Stimulated activated CD8-positive, alpha-beta memory T cell treated with anti-CD3 and anti-CD28 coated beads, Interleukin-7, amount 100 ng/mL, for 48 hours (primary cell): ENCODE data around the gene HMCN1.

Experiments
- DNase-seq, 2 donors: peaks; one replicate each; pipeline ENCODE4 v3.0.0-alpha.2; 2020; ENCODE audit warnings: low read depth in 1 of 2; ENCODE audit errors: extremely low read depth in 1 of 2

Gene HMCN1

DNA sequence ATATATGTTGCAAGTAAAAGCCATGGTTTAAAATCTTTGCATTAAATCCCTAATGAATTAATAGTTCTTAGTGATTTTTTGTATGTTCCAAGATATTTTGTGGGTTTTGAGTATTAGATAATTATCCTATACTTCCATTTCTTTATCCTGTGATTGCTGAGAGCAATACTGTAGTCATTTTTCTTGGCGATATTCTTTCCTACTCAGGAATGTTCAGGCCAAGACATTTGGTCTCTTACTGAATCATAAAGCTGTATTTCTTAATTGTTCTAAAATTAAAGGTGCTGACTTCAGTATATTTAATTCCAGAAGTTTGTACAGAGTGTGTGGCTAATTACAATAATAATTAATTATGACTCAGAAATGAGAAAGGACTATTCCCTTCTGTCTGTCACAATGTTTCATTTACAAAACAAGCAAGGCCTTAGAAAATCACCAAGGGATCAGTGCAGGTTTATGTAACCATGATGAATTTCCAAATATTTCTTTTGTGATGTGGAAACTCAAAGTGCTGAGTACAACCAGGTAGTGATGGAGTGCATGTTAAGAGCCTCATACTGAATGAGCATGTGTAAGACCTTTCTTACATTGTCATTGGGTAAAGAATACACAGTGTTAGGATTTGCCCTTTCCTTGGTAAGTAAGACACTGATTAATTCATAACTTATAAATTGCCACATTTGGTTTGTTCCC is 161.2 kb downstream of the HMCN1 start:
- no peak for DNase-seq

DNA sequence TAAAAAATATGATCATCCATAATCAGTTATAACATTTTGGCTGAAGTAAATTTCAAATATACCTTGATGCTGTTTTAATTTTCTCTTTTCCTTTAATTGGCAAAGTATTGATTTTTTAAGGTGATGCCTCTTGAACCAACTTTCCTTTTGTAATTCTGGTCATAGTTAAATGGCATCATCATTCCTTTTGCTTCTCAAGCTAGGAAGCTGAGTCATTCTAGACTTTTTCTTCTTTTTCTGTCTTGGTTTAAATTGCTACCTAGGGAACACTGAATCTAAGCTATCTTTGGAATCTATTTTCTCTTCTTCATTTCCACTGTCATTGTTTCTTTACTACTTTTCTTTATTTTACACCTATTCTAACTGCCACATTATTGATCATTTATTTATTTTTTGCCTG is 162.7 kb downstream of the HMCN1 start:
- no peak for DNase-seq

DNA sequence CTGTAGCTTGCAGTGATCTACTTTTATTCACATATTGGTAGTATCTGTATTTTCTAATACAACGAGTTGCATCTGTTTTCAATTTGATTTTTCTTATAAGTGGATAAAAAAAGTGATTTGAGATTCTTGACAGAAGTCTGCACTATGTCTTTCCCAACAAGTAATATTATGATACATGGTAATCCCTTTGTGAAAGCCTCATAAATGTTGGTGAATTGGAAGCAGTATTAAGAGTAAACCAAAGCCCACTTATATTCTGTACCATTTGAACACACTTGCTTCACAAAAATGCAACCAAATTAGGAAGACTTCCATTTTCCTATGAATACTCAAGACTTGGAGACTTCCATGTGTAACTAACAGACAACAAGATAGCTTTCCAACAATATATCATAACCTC is 172.0 kb downstream of the HMCN1 start:
- no peak for DNase-seq

DNA sequence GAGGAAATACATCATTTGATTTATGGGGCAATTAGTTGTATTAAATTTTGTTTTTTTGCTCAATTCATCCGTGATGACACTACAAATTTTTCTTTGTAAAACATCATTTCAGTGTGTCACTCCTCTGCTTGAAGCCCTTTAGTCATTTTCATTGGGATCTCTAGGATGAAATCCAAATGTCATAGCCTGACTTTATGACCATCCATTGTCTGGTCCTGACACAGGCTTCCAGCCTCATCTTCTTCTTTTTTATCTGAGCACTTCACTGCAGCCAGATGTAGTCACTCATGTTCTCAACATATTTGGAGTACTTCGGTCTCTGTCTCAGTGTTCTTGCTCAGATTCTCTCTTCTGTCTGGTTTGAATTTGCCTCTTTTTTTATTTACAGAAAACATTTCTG is 173.1 kb downstream of the HMCN1 start:
- DNase-seq = no peak

DNA sequence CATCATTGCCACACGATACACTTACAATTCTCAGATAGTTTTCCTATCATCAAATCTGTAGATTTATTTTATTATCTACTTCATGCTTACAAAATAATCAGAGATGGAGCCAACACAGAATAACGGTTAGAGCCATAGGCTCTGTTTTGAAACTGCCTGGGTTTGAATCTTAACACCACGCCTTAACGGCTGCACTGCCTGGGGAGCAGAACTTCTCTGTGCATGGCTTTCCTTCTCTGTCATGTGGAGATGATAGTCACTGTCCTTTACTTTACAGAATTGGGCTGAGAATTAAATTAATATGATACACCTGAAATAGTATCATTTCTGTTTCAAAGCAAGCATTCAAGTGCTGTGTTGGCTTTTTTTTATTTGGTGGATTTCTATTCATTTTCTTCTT is 177.8 kb downstream of the HMCN1 start:
- no peak for DNase-seq

DNA sequence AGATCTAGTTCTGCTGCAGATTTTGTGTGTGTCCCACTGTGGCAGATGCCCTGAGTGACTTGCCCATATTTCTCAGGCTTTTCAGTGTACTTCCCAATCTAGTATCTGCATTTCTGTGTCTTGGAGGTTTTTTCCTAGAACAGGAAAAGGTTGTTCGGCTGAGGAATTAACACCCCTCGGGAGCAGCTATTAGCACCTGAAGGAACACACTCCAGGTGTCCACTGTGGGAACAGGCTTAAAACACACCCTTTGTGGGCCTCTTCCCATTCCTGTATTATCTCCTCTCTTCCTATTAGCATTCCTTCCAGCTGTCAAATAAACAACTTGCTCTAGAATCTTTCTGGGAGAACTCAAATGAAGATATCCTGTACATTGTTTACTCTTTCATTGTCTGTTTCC is 178.3 kb downstream of the HMCN1 start:
- DNase-seq = no peak

DNA sequence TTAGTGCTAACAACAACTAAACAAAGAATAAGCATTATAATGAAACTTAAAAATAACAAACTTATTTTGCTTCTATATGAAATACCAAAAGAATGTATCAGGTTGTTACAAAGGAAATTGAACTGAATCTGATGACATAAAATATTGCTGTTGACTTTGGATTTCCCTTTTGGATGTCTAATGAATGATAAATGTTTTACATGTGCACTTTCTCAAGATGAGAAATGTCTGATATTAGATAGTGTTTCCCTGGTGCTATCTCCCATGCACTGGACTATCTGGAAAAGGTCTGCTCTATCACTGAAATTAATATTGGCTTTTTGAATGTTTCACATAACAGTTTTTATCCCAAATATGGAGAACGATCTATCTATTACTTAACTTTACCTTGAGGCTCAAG is 179.9 kb downstream of the HMCN1 start:
- DNase-seq = no peak

DNA sequence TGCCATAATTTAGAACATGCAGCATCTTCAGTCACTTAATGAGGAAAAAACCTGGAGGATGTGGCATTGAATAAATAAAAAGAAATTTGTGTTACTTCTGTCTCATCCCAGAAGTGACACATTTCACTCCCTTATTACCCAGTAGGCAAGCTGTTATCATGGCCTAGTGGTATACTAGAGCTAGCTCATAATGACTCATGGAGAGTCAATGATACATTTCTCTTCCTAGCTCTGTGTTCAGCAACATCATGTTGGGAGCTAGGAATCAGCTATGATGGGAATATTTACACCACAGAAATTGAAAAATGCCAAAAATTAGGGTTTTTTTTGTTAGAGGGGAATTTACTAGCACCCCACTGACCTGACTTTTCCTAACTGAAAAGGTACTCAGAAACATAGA is 182.7 kb downstream of the HMCN1 start:
- no peak for DNase-seq

DNA sequence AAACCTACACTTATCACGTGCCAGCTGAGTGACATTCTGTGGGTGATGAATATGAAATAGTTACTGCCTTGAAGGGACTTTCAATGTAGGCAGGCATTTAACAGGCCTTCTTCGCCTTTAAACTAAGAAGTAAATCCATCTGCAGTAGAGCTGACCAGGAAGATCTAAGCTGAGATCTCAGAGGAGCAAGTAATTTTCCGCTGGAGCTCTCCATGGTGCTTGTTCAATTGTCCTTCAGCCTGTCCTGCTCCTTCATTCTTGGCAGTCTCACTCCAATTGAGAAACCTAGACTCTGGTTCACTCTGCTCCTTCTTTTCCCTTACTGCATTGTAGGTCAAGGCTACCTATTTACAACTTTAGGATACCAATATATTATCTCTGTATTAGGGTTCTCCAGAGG is 183.5 kb downstream of the HMCN1 start:
- no peak for DNase-seq

DNA sequence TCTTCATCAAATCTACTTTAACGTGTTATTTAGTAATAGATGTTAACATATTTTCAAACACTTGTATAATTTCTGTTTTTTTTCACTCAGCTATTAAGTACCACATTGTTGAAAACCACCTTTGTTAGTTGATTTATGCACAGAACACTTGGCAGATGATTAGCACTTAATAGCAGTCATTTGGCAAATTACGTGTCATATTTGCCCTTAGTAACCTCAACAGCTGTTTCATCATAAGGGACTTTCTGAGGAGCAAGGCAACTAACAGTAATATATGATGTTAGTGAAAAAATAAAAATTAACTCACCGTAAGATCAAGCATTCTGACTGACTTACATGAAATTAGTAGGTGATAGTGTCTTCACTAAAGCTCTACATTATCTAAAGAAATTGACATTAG is 186.4 kb downstream of the HMCN1 start:
- no peak for DNase-seq

DNA sequence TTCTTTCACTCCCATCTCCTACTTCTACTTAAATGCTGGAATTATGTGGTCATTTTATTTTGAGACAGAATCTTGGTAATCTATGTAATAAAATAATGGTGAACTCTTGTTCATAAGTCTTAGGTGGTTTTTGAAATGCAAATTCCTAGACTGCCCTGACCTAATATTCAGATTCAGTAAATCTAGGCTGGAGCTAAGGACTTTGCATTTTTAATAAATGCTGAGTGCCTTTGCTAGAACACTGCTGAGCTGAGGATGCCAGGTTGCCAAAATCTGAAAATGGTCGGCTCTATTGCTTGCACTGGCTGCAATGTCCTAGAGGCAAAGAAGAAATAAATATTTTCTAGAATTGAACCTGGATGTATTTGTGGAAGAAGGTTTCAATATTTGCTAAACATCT is 187.4 kb downstream of the HMCN1 start:
- no peak for DNase-seq

DNA sequence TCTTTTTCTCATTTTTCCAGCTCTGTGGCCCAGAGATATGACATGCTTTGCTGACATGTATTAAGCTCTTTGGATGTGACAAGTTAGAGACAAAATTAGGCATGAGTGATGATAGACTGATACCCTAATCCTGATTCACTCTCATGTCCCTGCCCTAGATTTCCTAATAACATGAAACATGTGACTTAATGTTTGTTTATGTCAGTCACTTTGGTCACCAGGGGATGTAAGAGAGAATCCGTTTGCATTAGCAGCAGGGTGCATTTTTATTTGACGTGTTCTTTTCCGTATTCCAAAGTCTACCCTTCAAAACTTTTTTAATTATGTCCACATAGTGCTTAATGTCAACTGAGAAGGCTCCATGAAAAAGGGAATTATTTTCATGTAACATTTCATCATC is 192.4 kb downstream of the HMCN1 start:
- no peak for DNase-seq

DNA sequence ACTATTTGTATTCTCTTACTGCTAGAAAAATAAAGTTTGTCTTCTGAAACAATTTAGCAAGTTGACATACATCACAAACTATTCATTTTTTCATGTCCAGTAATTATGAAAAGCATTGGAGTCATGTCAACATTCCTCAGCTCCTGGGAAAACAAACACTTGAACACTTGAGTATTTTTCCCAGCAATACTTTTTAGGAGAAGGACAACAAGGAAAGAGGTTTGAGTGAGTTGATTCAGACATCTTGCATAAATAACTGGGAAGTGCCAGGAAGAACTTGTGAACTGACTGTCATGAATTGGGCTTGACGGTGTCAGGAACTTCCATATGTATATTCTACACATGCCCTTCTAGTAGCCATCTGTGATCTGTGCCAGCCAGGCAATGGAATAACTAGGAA is 195.6 kb downstream of the HMCN1 start:
- no peak for DNase-seq

DNA sequence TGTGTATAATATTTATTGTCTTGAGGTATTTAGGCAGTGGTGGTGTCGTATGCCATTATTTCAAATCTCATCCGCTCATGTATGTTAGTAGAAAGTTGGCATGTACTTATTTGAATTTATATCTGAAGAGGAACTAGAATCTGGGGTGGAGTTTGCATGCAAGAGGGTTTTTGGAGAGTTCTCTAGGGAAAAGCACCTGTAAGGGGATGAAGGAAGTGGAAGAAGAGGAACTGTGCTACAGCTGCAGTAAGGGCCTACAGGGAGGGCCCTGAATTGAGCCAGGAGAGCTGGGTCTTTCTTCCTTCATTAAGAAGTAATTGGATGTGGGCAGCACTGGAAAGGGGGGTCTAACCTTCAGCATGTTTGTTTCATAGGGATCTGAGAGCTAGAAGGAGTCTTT is 197.2 kb downstream of the HMCN1 start:
- DNase-seq = no peak

DNA sequence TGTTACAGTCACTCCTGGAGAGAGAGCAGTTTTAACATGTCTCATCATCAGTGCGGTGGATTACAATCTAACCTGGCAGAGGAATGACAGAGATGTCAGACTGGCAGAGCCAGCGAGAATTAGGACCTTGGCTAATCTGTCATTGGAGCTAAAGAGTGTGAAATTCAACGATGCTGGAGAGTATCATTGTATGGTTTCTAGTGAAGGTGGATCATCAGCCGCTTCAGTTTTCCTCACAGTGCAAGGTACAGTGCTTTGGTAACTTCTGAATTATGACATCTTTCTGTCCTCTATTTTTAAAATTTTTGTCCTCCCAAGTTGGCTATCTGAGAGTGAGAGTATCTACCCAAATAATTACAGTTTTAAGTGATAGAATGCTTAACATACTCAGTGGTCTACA is 199.4 kb downstream of the HMCN1 start:
- DNase-seq = no peak

DNA sequence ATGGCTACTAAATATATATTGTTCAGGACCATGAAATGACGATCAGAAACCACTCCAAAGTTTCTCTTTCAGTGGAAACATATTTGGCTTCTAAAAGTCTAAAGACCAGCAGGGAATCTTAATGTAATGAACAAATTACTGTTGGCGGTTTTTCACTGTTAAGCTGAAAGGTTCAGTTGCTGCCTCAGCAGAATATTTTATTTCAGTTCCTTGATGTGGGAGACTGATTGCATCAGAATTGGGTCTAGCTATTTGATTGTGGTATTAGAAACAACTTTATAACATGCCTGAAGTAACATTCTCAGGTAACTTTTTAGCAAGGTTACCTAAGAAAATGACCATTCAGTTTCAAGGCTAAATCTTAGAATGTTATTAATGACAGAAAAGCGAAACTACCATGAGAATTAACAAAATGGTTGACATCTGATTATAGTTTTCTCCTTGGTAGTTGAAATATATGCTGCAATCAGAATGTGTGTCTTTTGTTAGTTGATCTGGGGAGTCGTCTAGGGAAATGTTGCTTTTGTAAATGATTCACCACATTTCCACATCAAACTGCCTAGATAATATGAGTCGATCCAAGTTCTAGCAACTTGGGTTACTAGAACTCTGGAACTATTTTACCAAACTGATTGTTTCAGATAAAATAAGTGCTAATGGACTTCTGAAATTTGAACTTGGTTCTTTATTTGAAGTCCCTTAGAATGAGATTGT is 200.4 kb downstream of the HMCN1 start:
- DNase-seq = no peak

DNA sequence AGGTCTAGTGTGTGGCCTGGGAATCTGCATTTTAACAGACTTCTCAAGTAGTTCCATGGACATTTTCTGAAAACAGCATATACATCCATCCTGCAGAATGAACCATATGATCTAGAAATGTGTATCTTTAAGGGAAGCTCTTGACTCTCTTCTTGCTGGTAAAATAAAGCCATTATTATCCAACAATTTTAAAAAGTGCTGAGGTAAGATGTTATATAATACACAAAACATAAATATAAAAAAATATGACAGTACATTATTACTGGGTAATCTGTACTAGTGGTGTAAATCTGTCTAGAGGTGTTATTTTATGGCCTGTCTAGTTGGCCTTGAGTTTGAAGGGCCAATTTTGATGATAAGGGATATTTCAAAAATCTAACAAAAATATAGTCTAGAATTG is 201.2 kb downstream of the HMCN1 start:
- DNase-seq = no peak

DNA sequence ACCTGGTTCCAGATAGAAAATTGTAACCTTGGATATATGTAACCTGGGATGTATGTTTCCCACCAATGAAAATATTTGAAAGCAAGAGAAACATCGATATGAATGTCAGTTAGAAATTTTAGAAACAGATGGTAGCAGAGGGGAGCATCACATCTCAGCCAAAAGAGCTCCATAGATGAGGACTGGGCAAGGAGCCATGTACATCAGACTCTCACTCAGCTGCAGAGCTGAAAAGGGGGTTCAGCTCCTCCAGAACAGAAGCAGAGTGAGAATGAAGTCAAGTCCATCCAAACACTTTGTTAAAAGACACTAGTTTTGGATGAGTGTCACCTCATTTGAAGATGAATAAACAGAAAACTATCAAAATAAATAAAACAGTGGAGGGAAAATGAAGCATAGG is 202.4 kb downstream of the HMCN1 start:
- DNase-seq = no peak

DNA sequence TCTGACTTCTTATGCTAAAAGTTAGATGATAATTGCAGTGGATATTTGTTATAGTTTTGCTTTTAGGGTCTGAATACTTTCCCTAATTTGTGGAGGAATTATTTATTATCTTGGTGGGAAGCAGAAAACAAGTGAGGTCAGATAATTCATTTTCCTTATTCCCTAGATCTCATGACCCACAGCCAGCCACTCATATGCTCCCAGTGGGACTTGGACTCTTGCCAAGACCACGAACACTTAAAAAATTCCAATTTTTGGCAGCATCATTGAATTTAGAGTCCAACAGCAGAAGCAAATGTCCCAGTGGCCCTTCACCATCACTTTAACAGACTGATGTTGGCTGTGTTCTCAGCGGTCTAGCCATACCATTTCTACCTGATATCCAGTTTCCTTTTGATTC is 204.2 kb downstream of the HMCN1 start:
- no peak for DNase-seq

DNA sequence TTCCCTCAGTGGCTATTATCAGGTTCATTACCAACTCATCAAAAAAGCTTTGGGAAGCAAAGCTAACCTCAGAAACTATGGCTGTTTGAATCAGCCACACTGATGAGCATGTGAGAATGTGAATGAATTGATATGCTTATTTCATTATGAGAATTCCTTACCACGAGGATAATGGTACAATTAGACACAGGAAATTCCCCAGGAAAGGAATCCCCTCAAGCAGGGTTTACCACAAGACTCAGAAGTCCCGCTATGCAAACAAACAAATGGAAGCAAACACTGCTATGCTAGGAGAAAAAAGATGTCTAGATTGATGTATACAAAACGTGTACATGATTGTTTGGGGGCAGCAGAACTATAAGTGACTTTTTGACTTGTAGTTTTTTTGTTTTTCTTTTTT is 205.0 kb downstream of the HMCN1 start:
- DNase-seq = no peak

DNA sequence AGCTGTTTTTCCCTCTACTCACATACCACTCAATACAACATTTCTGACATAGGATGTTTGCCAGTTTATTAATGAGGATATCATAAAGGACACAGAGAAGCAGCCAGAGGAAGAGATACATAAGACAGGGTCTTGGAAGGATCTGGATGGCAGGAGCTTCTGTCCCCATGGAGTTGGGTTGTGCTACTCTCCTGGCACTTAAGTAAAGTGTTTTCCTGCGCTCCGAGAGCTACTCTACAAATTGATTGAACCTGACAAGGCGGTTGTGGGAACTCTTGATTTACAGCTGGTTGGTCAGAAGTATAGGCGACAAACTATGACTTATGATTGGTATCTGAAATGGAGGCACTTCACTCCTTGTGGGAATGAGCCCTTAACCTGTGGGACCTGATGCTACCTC is 208.8 kb downstream of the HMCN1 start:
- DNase-seq = no peak

DNA sequence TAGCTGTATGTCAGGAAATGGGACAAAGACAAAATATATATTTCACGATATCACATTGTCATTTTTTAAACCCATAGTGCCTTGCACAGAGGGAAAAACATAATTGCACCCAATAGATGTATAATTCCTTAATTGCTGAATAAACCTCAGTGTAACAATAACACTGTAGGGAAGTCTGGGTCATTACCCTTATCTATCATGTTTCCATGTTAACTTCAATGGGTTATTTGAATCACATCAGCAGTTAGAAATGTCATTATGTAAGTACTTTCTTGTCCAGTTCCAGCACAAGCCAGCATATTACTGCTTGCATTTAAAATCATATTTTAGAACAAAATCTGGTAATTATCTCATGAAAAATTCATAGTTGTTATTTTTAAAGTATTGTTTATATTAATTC is 222.7 kb downstream of the HMCN1 start:
- DNase-seq = no peak
